NCI-H146 treated with DMSO at 0.1 percent for 48 hours (cell line): ENCODE measurements around the gene ZDHHC14.

Experiments used
- DNase-seq: peaks from one replicate; lab custom pipeline; 2025; ENCODE audit not compliant: unreplicated experiment; lab: John Stamatoyannopoulos, UW

The ZDHHC14 gene

DNA sequence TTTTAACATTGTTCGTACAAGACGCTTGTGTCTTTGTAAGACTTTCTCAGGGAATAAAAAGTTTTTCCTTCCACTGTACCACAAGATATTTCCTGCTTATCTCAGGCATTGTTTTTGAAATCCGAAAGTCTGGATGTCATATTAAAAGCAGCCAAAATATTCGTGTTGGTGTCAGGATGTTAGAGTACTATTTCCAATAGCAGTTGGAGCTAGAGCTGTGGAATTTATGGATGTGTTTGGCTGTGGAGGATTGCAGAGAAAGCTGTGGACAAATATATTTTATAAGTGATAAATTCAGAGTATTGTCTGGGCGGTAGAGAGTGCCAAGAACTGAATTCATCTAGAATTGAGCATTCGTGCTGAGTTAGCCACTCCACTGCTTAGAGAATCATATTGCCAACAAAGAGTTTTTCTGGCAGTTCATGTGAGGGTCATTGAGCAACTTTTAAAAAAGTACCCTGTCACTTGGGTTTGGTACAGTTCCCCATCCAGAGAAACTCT is 57.7 kb downstream of the ZDHHC14 start:
- no peak for DNase-seq

DNA sequence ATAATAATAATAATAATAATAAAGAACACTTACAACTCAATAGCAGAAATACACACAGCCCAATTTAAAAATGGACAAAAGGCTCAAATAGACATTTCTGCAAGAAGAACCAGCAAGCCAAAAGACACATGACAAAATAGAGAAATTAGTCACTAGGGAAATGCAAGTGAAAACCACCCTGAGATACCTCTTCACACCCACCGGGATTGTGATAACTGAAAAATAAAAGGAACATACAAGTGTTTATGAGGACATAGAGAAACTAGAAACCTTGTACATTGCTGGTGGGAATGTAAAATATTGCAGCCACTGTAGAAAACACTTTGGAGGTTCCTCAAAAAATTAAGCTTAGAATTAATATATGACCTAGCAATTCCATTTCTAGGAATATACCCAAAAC is 59.2 kb downstream of the ZDHHC14 start:
- DNase-seq: no peak

DNA sequence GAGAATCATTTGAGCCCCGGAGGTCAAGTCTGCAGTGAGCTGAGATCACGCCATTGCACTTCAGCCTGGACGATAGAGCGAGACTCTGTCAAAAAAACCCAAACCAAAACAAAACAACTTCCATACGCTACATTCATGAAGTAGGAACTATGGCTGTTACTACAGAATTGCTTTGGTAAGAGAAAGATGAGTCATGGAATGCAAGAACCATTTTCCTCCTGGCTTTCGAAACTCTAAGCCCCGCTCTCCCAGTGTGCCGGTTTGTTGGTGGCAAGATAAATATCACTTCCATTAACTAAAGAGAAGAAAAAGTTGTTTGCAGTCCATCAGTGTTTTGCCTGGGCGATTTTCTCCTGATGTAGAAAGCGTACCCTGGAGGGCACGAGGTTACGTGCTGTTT is 61.3 kb downstream of the ZDHHC14 start:
- DNase-seq: no peak

DNA sequence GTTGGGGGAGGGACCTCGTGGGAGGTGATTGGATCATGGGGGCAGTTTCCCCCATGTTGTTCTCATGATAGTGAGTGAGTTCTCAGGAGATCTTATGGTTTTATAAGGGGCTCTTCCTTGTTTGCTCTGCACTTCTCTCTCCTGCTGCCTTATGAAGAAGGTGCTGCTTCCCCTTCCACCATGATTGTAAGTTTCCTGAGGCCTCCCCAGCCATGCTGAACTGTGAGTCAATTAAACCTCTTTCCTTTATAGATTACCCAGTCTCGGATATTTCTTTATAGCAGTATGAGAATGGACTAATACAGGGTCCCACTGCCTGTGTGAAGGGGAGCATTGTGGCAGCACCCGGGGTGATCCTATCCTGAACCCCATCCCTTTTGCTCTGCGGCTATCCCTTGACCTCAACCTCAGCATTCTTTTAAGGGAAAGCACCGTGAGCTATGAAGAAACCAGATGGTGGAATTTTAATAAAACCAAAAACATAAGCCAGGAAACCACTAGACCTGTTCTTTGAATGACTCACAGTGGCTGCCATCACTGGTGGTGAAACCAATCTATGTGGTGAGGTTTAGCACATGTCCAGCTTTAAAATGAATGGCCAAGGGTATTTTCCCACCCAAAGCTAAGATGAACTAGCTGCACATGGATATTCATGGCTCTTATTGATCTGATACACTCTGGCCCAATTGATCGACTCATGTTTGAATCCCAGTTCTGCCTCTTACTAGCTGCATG is 62.2 kb downstream of the ZDHHC14 start:
- no peak for DNase-seq

DNA sequence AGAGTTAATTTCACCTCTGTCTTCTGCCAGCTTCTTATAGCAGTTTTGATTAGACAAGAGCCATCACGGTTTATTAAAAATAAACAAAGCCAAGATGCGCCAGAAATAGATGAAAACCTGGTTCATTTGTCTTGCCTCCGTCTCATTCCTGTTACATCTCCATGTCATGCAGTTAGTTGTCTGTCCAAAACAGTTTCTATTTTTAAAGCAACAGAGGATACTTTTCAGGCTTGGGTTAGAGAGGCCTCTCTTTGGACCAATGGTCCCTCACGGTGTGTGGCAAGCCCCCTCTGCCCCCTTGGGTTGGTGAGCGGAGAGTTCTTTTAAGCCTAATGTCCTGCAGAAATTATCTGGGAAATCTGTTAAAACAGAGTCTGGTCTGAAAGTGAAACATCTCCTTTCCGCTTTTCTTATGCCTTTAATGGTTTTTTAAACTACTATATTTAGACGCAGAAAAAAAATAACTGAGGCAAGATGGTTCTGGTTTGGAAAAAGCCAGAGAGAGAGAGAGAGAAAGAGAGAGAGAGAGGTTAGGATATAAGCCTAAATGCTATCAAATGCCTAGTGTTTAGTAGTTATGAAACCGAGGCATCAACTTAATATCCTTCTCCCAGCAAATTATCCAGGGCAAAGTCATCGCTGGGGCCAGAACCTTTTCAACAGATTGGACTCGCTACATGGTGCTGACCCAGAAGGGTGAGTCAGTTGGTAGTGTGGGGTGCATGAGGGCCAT is 64.5 kb downstream of the ZDHHC14 start:
- no peak for DNase-seq

DNA sequence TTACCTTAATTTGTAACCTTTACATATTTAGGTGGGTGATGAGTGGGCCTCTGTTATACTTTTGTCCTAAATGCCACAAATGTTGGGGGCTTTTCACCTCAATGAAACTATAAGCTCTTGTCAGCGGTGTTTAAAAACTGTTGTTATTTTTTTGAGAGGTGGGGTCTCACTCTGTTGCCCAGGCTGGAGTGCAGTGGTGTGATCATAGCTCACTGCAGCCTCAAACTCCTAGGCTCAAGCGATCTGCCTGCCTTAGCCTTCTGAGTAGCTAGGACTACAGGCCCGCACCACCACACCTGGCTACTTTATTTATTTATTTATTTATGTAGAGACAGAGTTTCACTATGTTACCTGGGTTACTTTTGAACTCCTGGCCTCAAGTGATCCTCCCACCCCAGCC is 66.7 kb downstream of the ZDHHC14 start:
- DNase-seq: no peak

DNA sequence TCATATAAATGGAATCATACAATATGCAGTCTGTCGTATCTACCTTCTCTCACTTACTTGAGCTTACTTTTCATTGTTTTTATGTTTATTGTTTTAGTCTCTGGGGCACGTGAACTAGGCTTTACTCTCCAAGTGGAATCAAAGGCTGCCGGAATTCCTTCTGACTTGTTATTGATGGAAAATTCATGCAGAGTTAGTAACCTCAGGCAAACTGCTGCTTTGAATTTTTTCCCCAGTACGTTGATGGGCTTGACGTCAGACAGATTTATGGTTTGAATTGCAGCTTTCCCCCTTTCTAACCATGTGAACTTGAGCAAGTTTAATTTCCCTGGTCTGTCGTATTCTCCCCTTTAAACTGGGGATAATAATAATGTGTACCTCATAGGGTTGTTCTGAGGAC is 68.6 kb downstream of the ZDHHC14 start:
- DNase-seq: no peak

DNA sequence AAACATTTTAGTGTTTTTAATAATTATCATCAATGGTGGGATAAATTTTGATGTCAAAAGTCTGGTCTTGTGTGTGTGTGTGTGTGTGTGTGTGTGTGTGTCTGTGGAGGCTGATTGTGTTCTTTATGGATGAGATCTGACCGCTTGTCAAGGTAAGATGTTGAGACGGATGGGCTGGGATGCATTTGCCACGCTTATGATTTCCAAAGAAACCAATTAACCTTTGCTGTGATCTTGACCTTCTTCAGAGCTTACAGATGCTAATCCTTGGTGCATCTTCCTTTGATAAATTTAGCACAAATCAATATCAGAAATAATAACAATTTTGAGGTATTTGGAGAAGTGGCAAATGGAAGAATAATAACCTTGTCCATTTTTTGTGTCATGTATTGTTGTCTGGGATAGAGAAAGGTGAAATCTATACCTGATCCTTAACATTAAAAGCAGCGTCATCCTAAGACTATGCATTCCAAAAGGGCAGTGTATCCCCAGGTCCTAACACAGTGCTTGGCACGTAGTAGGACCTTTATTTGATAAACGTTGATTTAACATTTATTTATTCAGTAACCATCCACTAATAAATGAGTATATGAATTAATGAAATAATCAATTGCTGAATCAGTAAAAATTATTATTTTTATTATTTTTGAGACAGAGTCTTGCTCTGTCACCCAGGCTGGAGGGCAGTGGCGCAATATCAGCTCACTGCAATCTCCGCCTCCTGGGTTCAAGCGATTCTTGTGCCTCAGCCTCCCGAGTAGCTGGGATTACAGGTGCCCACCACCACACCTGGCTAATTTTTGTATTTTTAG is 70.1 kb downstream of the ZDHHC14 start:
- no peak for DNase-seq

DNA sequence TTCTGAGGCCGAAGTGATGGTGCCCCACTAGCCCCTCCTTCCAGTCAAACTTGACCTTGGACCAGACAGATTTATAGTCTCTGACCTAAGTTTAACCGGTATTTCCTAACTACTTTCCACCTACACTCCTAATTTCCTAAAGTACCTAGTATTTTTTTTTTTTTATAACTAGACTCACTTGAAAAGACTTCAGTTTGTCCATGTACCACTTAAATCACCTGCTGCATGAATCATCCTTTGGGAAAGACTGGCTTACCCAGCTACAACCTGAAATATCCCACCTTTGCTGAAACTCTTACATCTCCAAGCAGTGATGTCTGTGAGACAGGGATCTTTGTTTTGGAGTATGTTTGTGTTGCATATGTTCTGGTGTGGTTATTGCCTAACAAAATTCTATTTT is 71.1 kb downstream of the ZDHHC14 start:
- DNase-seq: no peak

DNA sequence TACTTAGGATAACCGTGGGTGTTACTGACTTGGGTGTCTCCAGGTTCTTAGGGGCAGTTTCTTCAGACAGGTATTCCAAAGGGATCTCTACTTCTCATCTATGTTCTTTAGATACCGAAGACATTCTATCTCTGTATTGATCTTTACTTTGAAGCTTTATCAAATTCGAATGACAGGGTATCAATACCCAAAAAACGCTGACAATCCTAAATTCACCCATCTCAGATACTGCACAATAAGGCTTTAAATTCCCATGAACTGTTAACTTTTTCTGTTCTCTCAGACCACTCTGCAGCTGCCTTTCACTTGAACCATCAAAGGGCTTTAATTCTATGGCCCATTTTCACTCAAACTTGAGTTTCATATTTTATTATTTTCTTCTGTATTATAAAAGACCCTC is 72.1 kb downstream of the ZDHHC14 start:
- no peak for DNase-seq

DNA sequence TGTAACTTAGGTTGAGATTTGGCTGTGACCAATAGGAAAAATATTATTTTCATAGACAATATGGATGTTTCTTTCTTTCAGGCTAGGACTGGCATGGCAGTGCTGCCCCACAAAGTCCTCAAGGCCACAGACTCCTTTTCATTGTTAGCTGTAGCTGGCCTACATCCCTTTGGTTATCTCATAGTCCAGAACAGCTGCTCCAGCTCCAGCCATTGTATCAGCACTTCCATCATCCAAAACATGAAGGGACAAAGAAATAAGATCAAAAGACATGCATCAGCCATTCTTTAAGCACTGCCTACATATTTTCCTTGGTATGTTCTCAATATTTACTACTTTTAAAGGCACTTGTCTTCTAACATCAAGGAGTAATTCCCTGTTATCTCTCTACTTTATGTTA is 73.0 kb downstream of the ZDHHC14 start:
- no peak for DNase-seq

DNA sequence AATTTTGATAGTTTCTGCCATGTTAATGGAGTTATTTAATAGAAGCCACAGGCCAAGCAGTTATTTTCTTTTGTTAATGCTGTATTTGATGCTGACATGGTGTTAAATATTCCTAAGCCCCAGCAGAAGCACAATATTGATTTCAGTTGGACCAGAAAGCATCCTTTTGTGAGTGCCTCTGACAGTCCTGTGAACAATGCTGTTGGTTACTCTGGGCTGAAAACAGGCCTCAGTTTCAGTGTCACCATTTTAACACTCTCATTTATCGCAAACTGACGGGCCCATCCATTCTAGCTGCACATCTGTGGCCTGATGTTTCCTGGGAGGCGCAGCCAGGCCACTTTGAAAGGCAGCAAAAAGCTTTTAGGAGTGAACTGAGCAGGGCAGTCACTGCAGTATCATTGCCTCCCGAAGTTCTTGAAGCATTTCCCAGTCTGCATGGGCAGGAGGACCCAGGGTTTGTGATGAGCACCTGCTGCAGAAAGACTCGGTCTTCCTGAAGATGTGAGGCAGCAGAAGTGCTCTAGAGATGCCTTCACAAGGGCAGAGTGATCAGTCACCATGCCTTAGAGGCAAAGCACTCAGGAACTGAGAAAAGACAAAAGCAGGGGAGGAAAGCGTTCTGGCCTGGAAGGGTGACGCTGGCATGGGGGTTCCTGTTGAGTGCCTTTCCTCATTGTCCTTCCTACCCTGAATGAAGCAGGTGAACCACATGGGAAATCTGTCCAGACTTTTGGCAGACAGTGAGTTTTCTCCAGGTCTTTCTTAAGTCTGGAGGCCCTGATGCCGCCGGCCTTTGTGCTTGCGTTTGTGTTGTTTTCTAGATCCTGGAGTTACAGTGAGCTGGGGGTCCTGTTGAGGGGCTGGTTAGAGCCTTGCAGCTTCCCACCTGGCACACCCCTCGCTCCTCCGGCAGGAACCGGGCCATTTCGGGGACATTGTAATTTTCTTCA is 74.0 kb downstream of the ZDHHC14 start:
- no peak for DNase-seq

DNA sequence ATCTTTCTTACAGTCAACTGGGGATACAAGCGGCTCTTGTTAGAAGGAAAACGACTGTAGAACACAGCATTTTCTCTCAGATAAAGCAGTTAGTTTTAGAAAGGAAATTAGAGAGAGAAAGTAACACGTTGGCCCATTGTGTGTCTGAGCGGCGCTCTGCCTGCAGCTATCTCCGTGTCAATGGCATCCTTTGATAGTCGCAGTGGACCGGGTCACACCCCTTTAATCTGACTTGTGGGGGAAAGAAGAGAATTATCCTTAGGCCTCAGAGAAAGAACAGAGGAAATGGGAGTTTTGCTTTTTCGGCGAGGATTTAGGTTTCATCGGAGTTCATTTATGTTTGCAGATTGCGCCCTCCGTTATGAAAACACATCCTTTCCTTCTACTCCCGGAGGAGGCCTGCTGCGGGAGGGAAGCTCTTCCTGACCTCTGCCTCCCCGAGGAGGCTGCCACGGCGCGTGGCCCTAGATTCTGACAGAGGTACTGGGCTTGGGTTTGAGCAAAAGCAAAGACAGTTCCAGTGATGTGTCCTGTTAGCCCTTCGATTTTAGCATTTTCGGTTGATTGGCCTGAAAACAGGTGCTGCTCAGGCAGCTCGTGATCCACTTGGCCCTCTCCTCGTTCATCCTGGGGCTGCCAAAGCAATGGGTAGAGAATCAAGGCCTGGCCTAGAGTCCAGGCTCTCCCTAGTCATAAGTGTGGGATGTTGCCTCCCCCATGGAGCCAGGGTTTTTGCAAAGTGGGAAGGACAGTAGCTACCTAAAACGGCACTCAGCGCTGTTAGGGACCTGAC is 74.9 kb downstream of the ZDHHC14 start:
- DNase-seq: no peak

DNA sequence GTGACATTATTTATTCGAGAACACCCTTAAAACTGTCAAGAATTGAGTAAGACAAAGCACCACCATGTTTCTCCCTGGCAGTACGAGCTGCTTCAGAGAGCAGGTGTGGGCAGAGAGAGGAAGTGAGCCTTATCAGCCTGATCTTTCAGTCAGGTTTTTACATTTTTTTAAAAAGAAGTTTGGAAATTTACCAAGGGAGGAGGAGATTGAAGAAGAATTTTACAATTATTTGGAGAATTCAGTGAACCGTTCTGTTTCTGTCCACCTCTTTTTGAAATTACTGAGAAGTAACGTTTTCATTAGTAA is 75.5 kb downstream of the ZDHHC14 start:
- DNase-seq: no peak

DNA sequence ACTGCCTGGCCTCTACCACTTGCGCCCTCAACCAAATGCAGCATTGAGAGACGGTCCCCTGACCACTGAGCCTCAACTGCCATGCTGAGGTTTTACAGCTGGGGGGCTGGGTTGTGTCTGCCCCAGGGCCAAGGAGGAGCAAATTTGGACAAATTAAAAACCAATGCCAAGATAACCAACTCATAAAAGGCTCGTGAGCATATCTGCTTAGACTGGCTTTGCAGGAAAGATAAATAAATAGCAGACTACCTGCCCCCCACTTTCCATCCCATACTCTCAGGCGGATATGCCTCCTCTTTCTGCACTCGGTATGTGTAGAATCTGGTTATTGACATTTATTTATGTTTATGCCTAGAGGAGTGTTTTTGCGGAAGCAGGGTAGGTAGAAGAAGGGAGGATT is 76.8 kb downstream of the ZDHHC14 start:
- DNase-seq: no peak

DNA sequence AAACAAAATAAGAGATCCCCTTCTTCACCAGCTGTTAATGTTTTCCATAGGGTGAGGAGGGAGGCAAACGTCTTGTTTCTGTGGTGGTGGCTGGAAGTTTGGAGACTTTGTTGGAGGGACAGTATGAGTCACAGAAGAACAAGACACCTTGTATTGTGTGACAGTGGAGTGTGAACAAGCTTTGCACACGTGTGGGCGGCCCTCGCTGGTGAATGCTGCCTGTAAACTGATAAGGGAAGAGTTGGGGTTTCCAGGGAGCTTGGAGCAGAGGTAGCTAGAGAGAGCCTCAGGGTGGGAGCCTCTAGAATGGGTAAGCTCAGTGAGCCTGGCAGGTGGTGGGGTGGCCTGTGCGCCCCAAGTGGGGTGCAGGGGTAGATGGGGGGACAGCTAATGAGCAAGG is 78.3 kb downstream of the ZDHHC14 start:
- DNase-seq: no peak

DNA sequence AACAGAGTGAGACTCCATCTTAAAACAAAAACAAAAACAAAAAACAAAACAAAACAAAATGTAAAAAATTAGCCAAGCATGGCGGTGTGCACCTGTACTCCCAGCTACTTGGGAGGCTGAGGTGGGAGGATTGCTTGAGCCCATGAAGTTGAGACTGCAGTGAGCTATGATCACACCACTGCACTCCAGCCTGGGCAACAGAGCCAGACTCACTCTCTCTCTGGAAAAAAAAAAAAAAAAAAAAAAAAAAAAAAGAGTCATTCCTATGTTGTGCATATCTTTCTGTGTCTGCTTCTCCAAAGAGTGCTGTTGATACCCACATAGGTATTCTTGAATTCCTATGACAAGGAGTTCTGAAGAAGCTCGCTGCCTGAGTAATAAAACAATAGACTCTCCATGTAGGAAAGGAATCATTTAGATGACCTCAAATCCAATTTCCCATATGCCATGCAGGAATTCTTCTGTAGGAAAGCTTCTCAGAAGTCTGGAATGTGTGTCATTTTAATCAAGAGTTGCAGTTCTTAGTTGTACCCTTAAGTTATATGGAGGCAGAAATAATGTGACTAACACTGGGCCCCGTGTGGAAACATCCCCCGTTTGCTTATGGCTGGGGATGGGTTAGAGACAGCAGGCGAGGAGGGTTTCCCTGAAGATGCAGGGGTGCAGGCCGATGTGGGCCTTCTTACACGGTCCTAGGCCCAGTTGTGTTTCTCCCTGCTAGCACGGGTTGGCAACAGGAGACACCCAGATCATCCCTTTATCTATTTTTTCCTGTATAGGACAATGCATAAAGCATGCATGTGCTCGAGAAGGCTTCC is 79.4 kb downstream of the ZDHHC14 start:
- no peak for DNase-seq

DNA sequence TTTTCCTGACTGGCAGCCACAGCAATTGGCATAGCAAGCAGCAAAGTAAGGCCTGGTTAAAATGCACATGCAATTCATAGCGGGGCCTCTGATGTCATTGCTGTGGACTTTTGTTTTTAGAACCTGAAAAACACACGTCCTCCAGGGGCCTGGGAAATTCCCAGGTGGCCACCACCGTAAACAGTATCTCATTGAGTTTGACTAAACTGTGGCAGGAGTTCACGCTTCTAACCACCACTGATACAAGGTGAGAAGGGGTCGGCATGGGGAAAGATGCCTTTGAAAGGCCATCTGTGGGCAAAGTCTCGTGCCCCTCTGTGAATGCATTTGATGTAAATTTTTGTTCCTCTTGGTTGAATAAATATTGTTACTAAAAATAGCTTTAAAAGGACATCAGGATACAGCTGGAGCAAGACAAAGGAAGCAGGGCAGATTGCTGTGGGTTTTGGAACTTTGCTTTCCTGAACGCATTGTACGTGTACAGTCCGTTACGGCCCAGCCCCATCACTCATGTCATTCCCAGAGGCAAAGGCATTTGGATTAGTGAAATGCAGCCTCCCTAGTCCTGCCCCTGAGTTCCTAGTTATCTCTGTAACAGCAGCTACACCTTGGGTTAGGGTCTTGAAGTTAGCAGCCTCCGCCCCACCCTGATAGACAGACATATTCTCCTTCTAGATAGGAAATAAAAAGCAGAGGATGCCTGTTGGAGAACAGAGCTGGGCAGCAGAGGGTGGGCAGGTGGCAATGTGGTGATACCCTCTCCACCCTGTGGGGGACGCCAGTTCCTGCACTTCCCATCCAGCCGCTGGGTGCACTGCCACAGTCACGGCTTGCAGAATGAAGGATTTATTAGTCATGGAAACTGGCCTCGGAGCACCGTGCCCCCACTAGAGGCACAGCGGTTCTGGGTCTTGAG is 80.3 kb downstream of the ZDHHC14 start:
- DNase-seq: no peak
